ENCODE results near the gene CABCOCO1. TPM values are rescaled to one million over a fixed set of nuclear protein-coding genes. Genes with fewer than 3 reads are reported as not detected.
A peak's percentile ranks its signal among the peaks of the same experiment; 100 is the strongest.

The CABCOCO1 gene
- total and polyA plus RNA-seq, 2 of the 13 experiments (the other 11 are each of a cell fraction or from before 2014, with no cell fraction given), result not detected

GRCh38 chr10:61750943-61751471, 88.3 kb downstream of the CABCOCO1 start:
- Histone ChIP-seq H3K4me1 (ENCODE audit: insufficient read depth, low read length) (peaks cover 48% of the 10 kb centered on the region), H2AFZ (ENCODE audit: low read length) (no peak overlapping the region), H3K36me3 (replicated peaks in 1 of 2; ENCODE audit: control insufficient read depth in 1 of 2, insufficient read depth in 2 of 2, low read length in 2 of 2) (no peaks in the 10 kb centered on the region), H3K9me3 (ENCODE audit: low read length) (no peaks in the 10 kb centered on the region), H3K4me3 (replicated peaks in 1 of 3; ENCODE audit: insufficient read depth in 1 of 3, low read depth in 2 of 3, low read length in 3 of 3) (peak overlapping the region in 1 of 3 experiments; percentile 34; a peak in 1 of 6 replicates), H3K4me2 (ENCODE audit: low read depth, low read length) (peak overlapping the region; percentile 57), H3K9ac (ENCODE audit: insufficient read depth, low read depth, low read length) (no peak overlapping the region), H4K20me1 (ENCODE audit: insufficient read depth, low read length) (no peaks in the 10 kb centered on the region), H3K79me2 (ENCODE audit: insufficient read depth, low read length) (no peaks in the 10 kb centered on the region), H3K27ac (ENCODE audit: extremely low read length, insufficient read depth, low read length) (no peak overlapping the region), H3K27me3 (ENCODE audit: control insufficient read depth in 1 of 2, insufficient read depth in 2 of 2, low read length in 2 of 2) (no peaks in the 10 kb centered on the region)
- in situ Hi-C loops (cut with HindIII; ENCODE audit: extremely low pct_ligation_motif_present, low pct_unique_long_range_greater_than_20kb), result loop anchor here (5.0 kb wide), 1 partner anchor 86 kb away; no protein-coding TSS in a partner anchor
- ChIA-PET CTCF (ENCODE audit: low intra/inter-chr PET ratio, low total read pairs) (interaction anchor here (0.9 to 1.3 kb wide), 3 partner anchors 84 to 86 kb away, joined by 3 to 9 read pairs (median 7); no protein-coding TSS in a partner anchor), POLR2A (interaction anchor here (0.6 to 1.3 kb wide), 5 partner anchors 80 to 153 kb away, joined by 3 to 6 read pairs (median 3); no protein-coding TSS in a partner anchor)
- DNase-seq (ENCODE audit: low spot score) (peak; percentile 74), ATAC-seq (peak; percentile 99), FAIRE-seq (peak; percentile 77)
- WGBS (ENCODE audit: low lambda C conversion rate), result 2% methylated on average over 6 of the region's 6 CpGs
- BruUV-seq (replicated peaks), result no TSS peak
- intact Hi-C loops (cut with micrococcal nuclease; ENCODE audit: unreplicated experiment), result loop anchor here (1.0 to 10.0 kb wide), 4 partner anchors 84 to 494 kb away; no protein-coding TSS in a partner anchor
- TF ChIP-seq IRX3 (CRISPR knock-in tag; IDR thresholded peaks at IDR 0.05; ENCODE audit: borderline replicate concordance, low read depth), result no peak
- 0 out of 2 replicates have a peak, but pooled peaks have one; percentile 17 for TF ChIP-seq SAP130 (CRISPR knock-in tag; IDR thresholded peaks at IDR 0.05; ENCODE audit: low read depth)
- no peak for TF ChIP-seq ZSCAN29 (CRISPR knock-in tag; conservative IDR thresholded peaks at IDR 0.05)
- no peak for TF ChIP-seq NR2F6 (IDR thresholded peaks at IDR 0.05)
- peak; percentile 28; the same call in 1 of the 2 replicates for TF ChIP-seq NR2F6 (CRISPR knock-in tag; IDR thresholded peaks at IDR 0.05)
- 0 out of 2 replicates have a peak, but pooled peaks have one; percentile 36 for TF ChIP-seq HNF1B (CRISPR knock-in tag; IDR thresholded peaks at IDR 0.05)
- no peak for TF ChIP-seq KLF15 (CRISPR knock-in tag; IDR thresholded peaks at IDR 0.05; ENCODE audit: borderline replicate concordance)
- TF ChIP-seq THAP11 (CRISPR knock-in tag; IDR thresholded peaks at IDR 0.05), result peak; percentile 37; the same call in 1 of the 2 replicates
- peak; percentile 49; the same call in 1 of the 2 replicates for TF ChIP-seq HDAC2 (CRISPR knock-in tag; IDR thresholded peaks at IDR 0.05)
- TF ChIP-seq ZNF331 (CRISPR knock-in tag; IDR thresholded peaks at IDR 0.05), result peak; percentile 42; the same call in 1 of the 2 replicates
- no peak for TF ChIP-seq ATF7 (IDR thresholded peaks at IDR 0.05)
- no peak for TF ChIP-seq ATF7 (CRISPR knock-in tag; IDR thresholded peaks at IDR 0.05)
- no peak for TF ChIP-seq SOX6 (IDR thresholded peaks at IDR 0.05)
- peak; percentile 38; the same call in 1 of the 2 replicates for TF ChIP-seq SOX6 (CRISPR knock-in tag; IDR thresholded peaks at IDR 0.05)
- peak; percentile 81 for TF ChIP-seq SALL1 (CRISPR knock-in tag; IDR thresholded peaks at IDR 0.05)
- peak; percentile 36; the same call in 1 of the 2 replicates for TF ChIP-seq ELF3 (CRISPR knock-in tag; IDR thresholded peaks at IDR 0.05)
- no peak for TF ChIP-seq JARID2 (CRISPR knock-in tag; IDR thresholded peaks at IDR 0.05; ENCODE audit: insufficient replicate concordance)
- peak; percentile 63 for TF ChIP-seq ARID5B (CRISPR knock-in tag; IDR thresholded peaks at IDR 0.05)
- peak; percentile 66; the same call in 1 of the 2 replicates for TF ChIP-seq ARID3A (IDR thresholded peaks at IDR 0.05; ENCODE audit: low read depth, low read length)

All from HepG2 (cell line).